KMS-11 (cell line): ENCODE measurements around the gene CD99L2.

Experiments used
- H2AFZ ChIP-seq: fragments of 200-600 bp; sonication (generic); 2 replicates; pipeline ENCODE4 v1.6.1; 2016; ENCODE audit warnings: antibody characterized with exemption, mixed run types, low read depth
- H3K27ac ChIP-seq: fragments of 200-600 bp; sonication (generic); 2 replicates; pipeline ENCODE4 v1.6.1; 2016; ENCODE audit warnings: mild to moderate bottlenecking, mixed run types
- H3K27me3 ChIP-seq: fragments of 200-600 bp; sonication (generic); 2 replicates; pipeline ENCODE4 v1.6.1; 2017; ENCODE audit warnings: mild to moderate bottlenecking, low read depth, mixed run types, moderate library complexity; ENCODE audit not compliant: insufficient read depth
- H3K36me3 ChIP-seq: fragments of 200-600 bp; sonication (generic); 2 replicates; pipeline ENCODE4 v1.6.1; 2017; ENCODE audit warnings: mild to moderate bottlenecking, mixed run types; ENCODE audit not compliant: insufficient read depth
- H3K4me1 ChIP-seq: fragments of 200-600 bp; sonication (generic); 2 replicates; pipeline ENCODE4 v1.6.1; 2016; ENCODE audit warnings: mild to moderate bottlenecking, low read depth, mixed run types; ENCODE audit not compliant: poor library complexity, severe bottlenecking
- H3K4me2 ChIP-seq: fragments of 200-600 bp; sonication (generic); 2 replicates; pipeline ENCODE4 v1.7.0; 2016; ENCODE audit warnings: mild to moderate bottlenecking, mixed run types
- H3K4me3 ChIP-seq: fragments of 200-600 bp; sonication (generic); IDR thresholded peaks from 2 replicates; pipeline ENCODE4 v1.6.1; 2017; ENCODE audit warnings: low read depth, low read length, mixed read lengths; ENCODE audit not compliant: insufficient read depth
- H3K79me2 ChIP-seq: fragments of 200-600 bp; sonication (generic); 2 replicates; pipeline ENCODE4 v1.6.1; 2016; ENCODE audit warnings: low read depth, mixed run types; ENCODE audit not compliant: insufficient read depth
- H3K9ac ChIP-seq: fragments of 200-600 bp; sonication (generic); 2 replicates; pipeline ENCODE4 v1.6.1; 2016; ENCODE audit warnings: mild to moderate bottlenecking, mixed run types
- H4K20me1 ChIP-seq: fragments of 200-600 bp; sonication (generic); 2 replicates; pipeline ENCODE4 v1.6.1; 2016; ENCODE audit warnings: mild to moderate bottlenecking, mixed run types; ENCODE audit not compliant: insufficient read depth
- TF ChIP-seq, protein P1 (sequence below): fragments of 200-600 bp; sonication (generic); conservative IDR thresholded peaks from 2 replicates; pipeline ENCODE4 v1.6.1; 2017; ENCODE audit warnings: low read depth, mild to moderate bottlenecking, antibody characterized with exemption, low read length, moderate library complexity, mixed read lengths

CD99L2 gene

DNA sequence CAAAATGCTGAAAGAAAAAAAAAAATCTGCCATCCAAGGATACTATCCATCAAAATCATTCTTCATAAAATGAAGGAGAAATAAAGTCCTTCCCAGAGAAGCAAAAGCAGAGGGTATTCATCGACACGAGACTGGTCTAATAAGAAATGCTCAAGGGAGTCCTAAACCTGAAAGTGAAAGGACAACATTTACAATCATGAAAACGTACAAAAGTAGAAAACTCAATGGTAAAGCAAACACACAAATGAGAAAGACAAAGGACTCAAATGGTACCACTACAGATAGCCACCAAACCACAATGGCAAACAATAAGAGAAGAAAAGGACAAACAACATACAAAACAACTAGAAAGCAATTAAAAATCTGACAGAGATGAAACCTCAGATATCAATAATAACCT, 41.0 kb downstream of the CD99L2 start:
- H3K4me1 ChIP-seq: peaks cover 3% of the 10 kb centered on the region
- TF ChIP-seq, protein P1, sequence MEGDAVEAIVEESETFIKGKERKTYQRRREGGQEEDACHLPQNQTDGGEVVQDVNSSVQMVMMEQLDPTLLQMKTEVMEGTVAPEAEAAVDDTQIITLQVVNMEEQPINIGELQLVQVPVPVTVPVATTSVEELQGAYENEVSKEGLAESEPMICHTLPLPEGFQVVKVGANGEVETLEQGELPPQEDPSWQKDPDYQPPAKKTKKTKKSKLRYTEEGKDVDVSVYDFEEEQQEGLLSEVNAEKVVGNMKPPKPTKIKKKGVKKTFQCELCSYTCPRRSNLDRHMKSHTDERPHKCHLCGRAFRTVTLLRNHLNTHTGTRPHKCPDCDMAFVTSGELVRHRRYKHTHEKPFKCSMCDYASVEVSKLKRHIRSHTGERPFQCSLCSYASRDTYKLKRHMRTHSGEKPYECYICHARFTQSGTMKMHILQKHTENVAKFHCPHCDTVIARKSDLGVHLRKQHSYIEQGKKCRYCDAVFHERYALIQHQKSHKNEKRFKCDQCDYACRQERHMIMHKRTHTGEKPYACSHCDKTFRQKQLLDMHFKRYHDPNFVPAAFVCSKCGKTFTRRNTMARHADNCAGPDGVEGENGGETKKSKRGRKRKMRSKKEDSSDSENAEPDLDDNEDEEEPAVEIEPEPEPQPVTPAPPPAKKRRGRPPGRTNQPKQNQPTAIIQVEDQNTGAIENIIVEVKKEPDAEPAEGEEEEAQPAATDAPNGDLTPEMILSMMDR: no peak
- no peak overlapping the region for H3K4me2 ChIP-seq
- no peaks in the 10 kb centered on the region for H3K27me3 ChIP-seq
- no peaks in the 10 kb centered on the region for H3K36me3 ChIP-seq
- H3K4me3 ChIP-seq: no peak overlapping the region
- H3K79me2 ChIP-seq: no peaks in the 10 kb centered on the region
- no peak overlapping the region for H2AFZ ChIP-seq
- no peaks in the 10 kb centered on the region for H4K20me1 ChIP-seq
- H3K9ac ChIP-seq: no peak overlapping the region
- H3K27ac ChIP-seq: no peak overlapping the region

DNA sequence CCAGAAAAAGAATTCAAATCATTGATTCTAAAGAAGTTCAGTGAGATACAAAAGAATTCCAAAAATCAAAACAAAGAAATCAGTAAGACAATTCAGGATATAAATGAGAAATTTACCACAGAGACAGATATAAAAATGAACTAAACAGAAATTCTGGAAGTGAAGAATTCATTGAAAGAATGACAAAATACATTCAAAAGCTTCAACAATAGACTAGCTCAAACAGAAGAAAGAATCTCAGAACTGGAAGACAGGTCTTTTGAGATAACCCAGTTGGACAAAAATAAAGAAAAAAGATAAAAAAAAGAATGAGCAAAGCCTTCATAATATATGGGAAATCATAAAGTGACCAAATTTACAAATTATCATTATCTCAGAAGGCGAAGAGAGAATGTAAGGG, 41.7 kb downstream of the CD99L2 start:
- no peak overlapping the region for H3K4me3 ChIP-seq
- H3K4me2 ChIP-seq: no peak overlapping the region
- TF ChIP-seq, protein P1: no peak
- no peaks in the 10 kb centered on the region for H3K79me2 ChIP-seq
- H3K27ac ChIP-seq: no peak overlapping the region
- H2AFZ ChIP-seq: no peak overlapping the region
- peaks cover 3% of the 10 kb centered on the region for H3K4me1 ChIP-seq
- H3K36me3 ChIP-seq: no peaks in the 10 kb centered on the region
- no peaks in the 10 kb centered on the region for H4K20me1 ChIP-seq
- H3K9ac ChIP-seq: no peak overlapping the region
- H3K27me3 ChIP-seq: no peaks in the 10 kb centered on the region

DNA sequence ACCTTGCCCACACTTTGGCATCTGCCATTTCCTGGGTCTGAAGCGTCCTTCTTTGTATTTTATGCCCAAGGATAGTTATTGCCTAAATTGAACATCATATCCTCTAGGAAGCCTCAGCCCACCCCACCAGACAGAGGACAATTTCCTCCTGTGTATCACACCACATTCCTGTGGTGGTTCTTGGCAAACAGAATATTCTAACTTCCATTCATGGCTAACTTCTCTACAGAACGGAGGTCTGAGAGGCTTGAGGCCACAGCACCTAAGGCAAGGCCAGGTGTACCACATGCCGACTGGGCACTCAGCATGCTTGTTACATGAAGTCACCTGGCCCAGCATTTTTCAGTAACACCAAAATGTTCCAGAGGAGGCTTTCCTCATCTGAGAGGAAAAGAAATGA, 42.4 kb downstream of the CD99L2 start:
- Histone ChIP-seq H3K9ac (no peak overlapping the region), H3K4me2 (no peak overlapping the region), H2AFZ (no peak overlapping the region), H4K20me1 (no peaks in the 10 kb centered on the region), H3K36me3 (no peaks in the 10 kb centered on the region), H3K4me3 (no peak overlapping the region), H3K79me2 (no peaks in the 10 kb centered on the region), H3K27me3 (no peaks in the 10 kb centered on the region), H3K4me1 (peaks cover 3% of the 10 kb centered on the region), H3K27ac (no peak overlapping the region)
- TF ChIP-seq, protein P1: no peak

DNA sequence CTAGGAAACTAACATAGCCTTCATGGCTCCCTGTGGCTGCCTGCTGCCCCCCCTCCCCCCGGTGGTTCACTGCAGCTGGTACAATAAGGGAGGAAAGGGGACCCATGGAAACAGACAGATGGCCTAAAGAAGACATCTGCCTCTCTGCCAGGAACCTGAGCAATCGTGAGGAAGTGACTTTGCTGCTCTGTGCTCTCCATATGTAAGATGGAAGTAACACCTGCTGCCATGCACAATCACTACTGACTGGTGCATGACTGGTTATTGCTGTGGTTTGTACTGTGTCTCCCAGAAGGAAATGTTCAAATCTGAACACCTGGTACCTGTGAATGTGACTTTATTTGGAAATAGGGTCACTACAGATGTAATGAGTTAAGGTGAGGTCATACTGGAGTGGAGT, 43.6 kb downstream of the CD99L2 start:
- no peaks in the 10 kb centered on the region for H3K36me3 ChIP-seq
- H3K79me2 ChIP-seq: no peaks in the 10 kb centered on the region
- H3K27me3 ChIP-seq: no peaks in the 10 kb centered on the region
- H3K4me3 ChIP-seq: no peak overlapping the region
- no peaks in the 10 kb centered on the region for H4K20me1 ChIP-seq
- no peak overlapping the region for H3K4me2 ChIP-seq
- peaks cover 3% of the 10 kb centered on the region for H3K4me1 ChIP-seq
- H3K27ac ChIP-seq: no peak overlapping the region
- H2AFZ ChIP-seq: no peak overlapping the region
- no peak overlapping the region for H3K9ac ChIP-seq
- TF ChIP-seq, protein P1: no peak
